ENCODE data around the gene AMY2A.
"Not testable (repeated sequence)": the region's sequence is repeated elsewhere in the genome, so short reads cannot be mapped to it uniquely, and the experiment has no call there.

AMY2A gene

DNA sequence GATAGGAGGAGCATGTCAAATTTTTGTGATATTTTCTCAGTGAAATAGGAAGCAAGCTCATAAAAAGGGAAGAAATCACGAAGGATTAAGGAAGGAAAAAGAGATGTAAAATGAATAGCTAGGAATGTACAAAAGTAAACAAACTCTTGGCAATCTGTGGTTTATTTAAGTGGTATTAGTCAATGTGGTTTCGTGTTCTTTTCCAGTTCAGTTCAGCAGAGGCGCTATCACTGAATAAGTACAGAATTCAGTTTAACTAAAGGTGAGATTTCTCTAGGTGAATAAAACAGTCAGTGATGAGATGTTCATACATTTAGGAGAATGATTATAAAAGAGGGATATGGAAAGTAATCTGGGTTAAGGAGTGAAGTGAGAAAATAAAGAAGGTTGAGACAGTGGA is 26.7 kb downstream of the AMY2A start:
- H3K4me3 ChIP-seq (ENCODE audit: low read depth, low read length); H3K27me3 ChIP-seq (ENCODE audit: control insufficient read depth, insufficient read depth, low read length); H3K9ac ChIP-seq (ENCODE audit: low read length); H3K4me1 ChIP-seq (ENCODE audit: control insufficient read depth, insufficient read depth, low read length); H3K9me3 ChIP-seq (ENCODE audit: control insufficient read depth, insufficient read depth, low read depth, low read length); H3K27ac ChIP-seq (ENCODE audit: low read depth, low read length); H3K36me3 ChIP-seq (ENCODE audit: control insufficient read depth, insufficient read depth, low read length): not testable (repeated sequence)

GRCh38 chr1:103650305-103650704 is 33.1 kb downstream of the AMY2A start:
- not testable (repeated sequence) for H3K27me3 ChIP-seq (ENCODE audit: control insufficient read depth, insufficient read depth, low read length); H3K9ac ChIP-seq (ENCODE audit: low read length); H3K9me3 ChIP-seq (ENCODE audit: control insufficient read depth, insufficient read depth, low read depth, low read length); H3K27ac ChIP-seq (ENCODE audit: low read depth, low read length); H3K4me1 ChIP-seq (ENCODE audit: control insufficient read depth, insufficient read depth, low read length); H3K36me3 ChIP-seq (ENCODE audit: control insufficient read depth, insufficient read depth, low read length); H3K4me3 ChIP-seq (ENCODE audit: low read depth, low read length)

GRCh38 chr1:103650889-103651288 is 33.7 kb downstream of the AMY2A start:
- H3K9me3 ChIP-seq (ENCODE audit: control insufficient read depth, insufficient read depth, low read depth, low read length); H3K9ac ChIP-seq (ENCODE audit: low read length); H3K4me1 ChIP-seq (ENCODE audit: control insufficient read depth, insufficient read depth, low read length); H3K4me3 ChIP-seq (ENCODE audit: low read depth, low read length); H3K36me3 ChIP-seq (ENCODE audit: control insufficient read depth, insufficient read depth, low read length); H3K27ac ChIP-seq (ENCODE audit: low read depth, low read length); H3K27me3 ChIP-seq (ENCODE audit: control insufficient read depth, insufficient read depth, low read length): not testable (repeated sequence)

GRCh38 chr1:103654133-103654532 is 36.9 kb downstream of the AMY2A start:
- not testable (repeated sequence) for H3K9ac ChIP-seq (ENCODE audit: low read length); H3K27ac ChIP-seq (ENCODE audit: low read depth, low read length); H3K36me3 ChIP-seq (ENCODE audit: control insufficient read depth, insufficient read depth, low read length); H3K4me3 ChIP-seq (ENCODE audit: low read depth, low read length); H3K4me1 ChIP-seq (ENCODE audit: control insufficient read depth, insufficient read depth, low read length); H3K9me3 ChIP-seq (ENCODE audit: control insufficient read depth, insufficient read depth, low read depth, low read length); H3K27me3 ChIP-seq (ENCODE audit: control insufficient read depth, insufficient read depth, low read length)

GRCh38 chr1:103655460-103655859 is 38.2 kb downstream of the AMY2A start, which contains the start of gene AMY1A:
TSS of gene AMY1A (plus strand) at chr1:103655760. CDS start at chr1:103656331, 571 bp downstream.
- not testable (repeated sequence) for H3K36me3 ChIP-seq (ENCODE audit: control insufficient read depth, insufficient read depth, low read length); H3K4me3 ChIP-seq (ENCODE audit: low read depth, low read length); H3K4me1 ChIP-seq (ENCODE audit: control insufficient read depth, insufficient read depth, low read length); H3K27ac ChIP-seq (ENCODE audit: low read depth, low read length); H3K27me3 ChIP-seq (ENCODE audit: control insufficient read depth, insufficient read depth, low read length); H3K9ac ChIP-seq (ENCODE audit: low read length); H3K9me3 ChIP-seq (ENCODE audit: control insufficient read depth, insufficient read depth, low read depth, low read length)
